DMS53 treated with DMSO at 0.1 percent for 48 hours (cell line): Measurements from ENCODE around the gene PRR30.
"Not testable (repeated sequence)": the region's sequence is repeated elsewhere in the genome, so short reads cannot be mapped to it uniquely, and the experiment has no call there.

Source experiments
- DNase-seq: peaks from one replicate; lab custom pipeline; 2025; ENCODE audit not compliant: unreplicated experiment; lab: John Stamatoyannopoulos, UW

The PRR30 gene

GRCh38 chr2:27139310-27139709 lies at the start of gene PRR30:
Gene PRR30 (minus strand): TSS chr2:27139410. CDS start chr2:27138329, 1,081 bp downstream.
- DNase-seq: no peak

GRCh38 chr2:27186613-27187345 lies 47.6 kb upstream of the PRR30 start:
- DNase-seq: no peak

GRCh38 chr2:27185331-27186026 lies 46.3 kb upstream of the PRR30 start:
- DNase-seq: no peak

- DNase-seq: no peak
Observed at GRCh38 chr2:27184115-27184514, 44.9 kb upstream of the PRR30 start.

- DNase-seq: no peak
Observed at GRCh38 chr2:27182346-27182745, 43.1 kb upstream of the PRR30 start.

GRCh38 chr2:27179344-27180000 lies 40.3 kb upstream of the PRR30 start:
- DNase-seq: no peak

- DNase-seq: no peak
Observed at GRCh38 chr2:27178469-27178868, 39.3 kb upstream of the PRR30 start.

GRCh38 chr2:27177441-27178351 lies 38.5 kb upstream of the PRR30 start:
- no peak for DNase-seq

GRCh38 chr2:27175781-27176180 lies 36.6 kb upstream of the PRR30 start:
- DNase-seq: not testable (repeated sequence)

GRCh38 chr2:27175330-27175729 lies 36.1 kb upstream of the PRR30 start:
- DNase-seq: no peak

- DNase-seq: no peak
Observed at GRCh38 chr2:27174638-27175037, 35.4 kb upstream of the PRR30 start.

GRCh38 chr2:27171351-27171848 lies 32.2 kb upstream of the PRR30 start:
- no peak for DNase-seq

GRCh38 chr2:27170581-27171337 lies 31.5 kb upstream of the PRR30 start:
- no peak for DNase-seq

- no peak for DNase-seq
Observed at GRCh38 chr2:27164960-27165763, 26.0 kb upstream of the PRR30 start.

- DNase-seq: peak; percentile 45
Observed at GRCh38 chr2:27162151-27163121, 23.2 kb upstream of the PRR30 start.

GRCh38 chr2:27160191-27160590 lies 21.0 kb upstream of the PRR30 start:
- no peak for DNase-seq

- no peak for DNase-seq
Observed at GRCh38 chr2:27159271-27159670, 20.1 kb upstream of the PRR30 start.

GRCh38 chr2:27158468-27158867 lies 19.3 kb upstream of the PRR30 start:
- DNase-seq: no peak
